GM12878 (cell line): Measurements from ENCODE around the gene DEFB114. TPM values are rescaled to one million over a fixed set of nuclear protein-coding genes. Genes with fewer than 3 reads are reported as not detected.

Experiments used
- ATAC-seq: fragments of 200-7000 bp; cut with Tn5 transposase; 3 replicates; pipeline ENCODE4 v1.9.1; 2020; ENCODE audit warnings: mild to moderate bottlenecking, moderate library complexity
- BruUV-seq: library from RNA; stranded (reverse); fragments of 400-500 nt; replicated peaks from 2 replicates; lab custom pipeline; 2021; lab: Mats Ljungman, UMichigan
- CTCF ChIA-PET: fragments of 300-600 bp; sonication (Branson Sonifier 250); formaldehyde crosslinking; extraction: SDS; loops from one replicate; lab custom pipeline; 2021; ENCODE audit warnings: inconsistent platforms; lab: Yijun Ruan, JAX
- POLR2A ChIA-PET: fragments of 350-600 bp; formaldehyde crosslinking; extraction: SDS; loops from one replicate; lab custom pipeline; 2021; ENCODE audit warnings: inconsistent platforms; lab: Charles Lee
- RAD21 ChIA-PET: fragments of 300-600 bp; sonication (Branson Sonifier 250); formaldehyde crosslinking; loops from one replicate; lab custom pipeline; 2023; ENCODE audit warnings: antibody characterized with exemption; ENCODE audit not compliant: unreplicated experiment; lab: Charles Lee
- SMC1A ChIA-PET: fragments of 300-600 bp; sonication (Branson Sonifier 250); formaldehyde crosslinking; loops from one replicate; lab custom pipeline; 2023; ENCODE audit not compliant: unreplicated experiment, uncharacterized antibody; lab: Charles Lee
- DNase-seq: peaks from one replicate; pipeline ENCODE4 v3.0.0-alpha.2; 2011; ENCODE audit warnings: low read depth, low spot score
- FAIRE-seq: peaks from 3 replicates; lab custom pipeline; 2011; peaks lifted over from hg19 to GRCh38; lab: Jason Lieb, UNC
- H2AFZ ChIP-seq: 2 replicates; pipeline ENCODE4 v1.6.0; 2011; ENCODE audit warnings: low read depth, low read length, control low read depth; ENCODE audit not compliant: control insufficient read depth
- H3K27ac ChIP-seq: 2 replicates; pipeline ENCODE4 v1.5.1; 2011; ENCODE audit warnings: control low read depth; ENCODE audit not compliant: control insufficient read depth, insufficient read depth
- H3K27me3 ChIP-seq, 2 experiments: replicated peaks in 1 of 2; 2 replicates each; pipeline versions ENCODE4 v1.6.0 to v1.6.1; 2011; ENCODE audit warnings: low read length in 1 of 2; ENCODE audit not compliant: control insufficient read depth in 2 of 2, insufficient read depth in 2 of 2
- H3K36me3 ChIP-seq, 2 experiments: 2 replicates each; pipeline ENCODE4 v1.5.1; 2011; ENCODE audit warnings: low read length in 1 of 2; ENCODE audit not compliant: control insufficient read depth in 2 of 2, insufficient read depth in 2 of 2
- H3K4me1 ChIP-seq: 2 replicates; pipeline ENCODE4 v1.6.1; 2011; ENCODE audit warnings: mild to moderate bottlenecking, low read length, moderate library complexity, mixed read lengths; ENCODE audit not compliant: control insufficient read depth, insufficient read depth
- H3K4me2 ChIP-seq: 2 replicates; pipeline ENCODE4 v1.6.0; 2011; ENCODE audit warnings: control low read depth; ENCODE audit not compliant: control insufficient read depth, insufficient read depth
- H3K4me3 ChIP-seq: fragments of 200-600 bp; sonication (generic); 2 replicates; pipeline ENCODE4 v1.5.1; 2016
- H3K79me2 ChIP-seq: 2 replicates; pipeline ENCODE4 v1.6.0; 2011; ENCODE audit warnings: low read length; ENCODE audit not compliant: control insufficient read depth, insufficient read depth
- H3K9ac ChIP-seq: 2 replicates; pipeline ENCODE4 v1.8.0; 2011; ENCODE audit warnings: low read length, control low read depth, mixed read lengths; ENCODE audit not compliant: control insufficient read depth, insufficient read depth
- H3K9me3 ChIP-seq: replicated peaks from 3 replicates; pipeline ENCODE4 v1.5.1; 2011; ENCODE audit warnings: mild to moderate bottlenecking, low read length; ENCODE audit not compliant: control insufficient read depth, insufficient read depth
- H4K20me1 ChIP-seq: 2 replicates; pipeline ENCODE4 v1.6.0; 2011; ENCODE audit not compliant: control insufficient read depth, insufficient read depth
- ATF7 ChIP-seq: fragments of 450-650 bp; IDR thresholded peaks from 2 replicates; pipeline ENCODE4 v1.6.1; 2016; ENCODE audit warnings: low read depth, mild to moderate bottlenecking
- DPF2 ChIP-seq: fragments of 450-650 bp; IDR thresholded peaks from 2 replicates; pipeline ENCODE4 v1.6.1; 2017; ENCODE audit warnings: mild to moderate bottlenecking
- GATAD2B ChIP-seq: fragments of 450-650 bp; conservative IDR thresholded peaks from 2 replicates; pipeline ENCODE4 v1.6.1; 2017; ENCODE audit warnings: low read depth, mild to moderate bottlenecking, moderate library complexity
- LARP7 ChIP-seq: fragments of 450-650 bp; IDR thresholded peaks from 2 replicates; pipeline ENCODE4 v1.6.1; 2017; ENCODE audit warnings: mild to moderate bottlenecking
- SMAD5 ChIP-seq: IDR thresholded peaks from 2 replicates; pipeline ENCODE4 v1.6.1; 2016; ENCODE audit warnings: antibody characterized with exemption, low read depth
- SMARCA5 ChIP-seq: fragments of 450-650 bp; IDR thresholded peaks from 2 replicates; pipeline ENCODE4 v1.6.1; 2017; ENCODE audit warnings: mild to moderate bottlenecking
- SP1 ChIP-seq: IDR thresholded peaks from one replicate; pipeline ENCODE4 v1.6.1; 2011; ENCODE audit warnings: low read depth, low read length
- ZSCAN29 ChIP-seq: fragments of 450-650 bp; IDR thresholded peaks from 2 replicates; pipeline ENCODE4 v1.6.1; 2017; ENCODE audit warnings: mild to moderate bottlenecking, moderate library complexity
- WGBS: methylation state at CpG from one replicate; pipeline ENCODE4 v1.1.6; 2016; ENCODE audit warnings: low lambda C conversion rate; ENCODE audit not compliant: insufficient replicate concordance, insufficient coverage; ENCODE audit errors: missing lambda C conversion rate; 5-methylcytosine and 5-hydroxymethylcytosine counted together
- in situ Hi-C: fragments of 300-500 bp; cut with MboI; formaldehyde crosslinking; loops from 9 replicates; pipeline ENCODE4 v1.14.3; 2018; ENCODE audit warnings: mixed read lengths
- intact Hi-C: fragments of 100-400 bp; cut with micrococcal nuclease; formaldehyde crosslinking; loops from one replicate; pipeline ENCODE4 v1.14.2; 2022; ENCODE audit not compliant: unreplicated experiment
- polyA plus RNA-seq, 11 experiments: library from polyadenylated mRNA; depleted of rRNA in 4 of 11; unstranded in 6 of 11; stranded (reverse) in 5 of 11; fragments of >200 nt; fragmentation: Nextera tagmentation in 4 of 11; fragmentation: Illumina TruSeq in 1 of 11; extraction: Ambion mirVana in 4 of 11; extraction: Trizol in 1 of 11; gene quantifications; 1 replicate in 1 of 11; 2 replicates in 10 of 11; pipeline versions ENCODE4 v1.2.1 to v1.2.3, GENCODE V29; 2011 to 2016; ENCODE audit warnings: inconsistent platforms in 2 of 11, missing spikeins in 2 of 11, low read depth in 1 of 11
- total RNA-seq, 4 experiments: library from RNA; depleted of rRNA in 3 of 4; stranded (reverse); fragments of >200 nt in 3 of 4; fragmentation: Illumina TruSeq in 1 of 4; extraction: Trizol in 1 of 4; gene quantifications; 2 replicates each; pipeline versions ENCODE4 v1.2.1 to v1.2.3, GENCODE V29; 2013 to 2021
- TF ChIP-seq, protein P1 (sequence below): fragments of 450-650 bp; IDR thresholded peaks from 2 replicates; pipeline ENCODE4 v1.6.1; 2017; ENCODE audit warnings: low read depth, mild to moderate bottlenecking, moderate library complexity
- TF ChIP-seq, protein P2 (sequence below), 3 experiments: IDR thresholded peaks in 2 of 3; conservative IDR thresholded peaks in 1 of 3; 2 replicates each; pipeline ENCODE4 v1.5.1; 2011; ENCODE audit warnings: low read depth in 3 of 3, low read length in 3 of 3, mild to moderate bottlenecking in 3 of 3, control low read depth in 2 of 3, moderate library complexity in 2 of 3, inconsistent platforms in 1 of 3, mixed read lengths in 1 of 3; ENCODE audit not compliant: control insufficient read depth in 2 of 3, insufficient read depth in 1 of 3; ENCODE audit errors: extremely low read depth in 1 of 3
- TF ChIP-seq, protein P3 (sequence below): IDR thresholded peaks from 2 replicates; pipeline ENCODE4 v1.6.1; 2012; ENCODE audit warnings: improper control_type of control experiment, low read depth, low read length; ENCODE audit not compliant: insufficient replicate concordance
- TF ChIP-seq, protein P4 (sequence below): IDR thresholded peaks from 2 replicates; pipeline ENCODE4 v1.6.1; 2011; ENCODE audit warnings: borderline replicate concordance, low read depth, mild to moderate bottlenecking, moderate library complexity, mixed read lengths, low read length; ENCODE audit not compliant: insufficient read depth; ENCODE audit errors: extremely low read length
- TF ChIP-seq, protein P5 (sequence below): IDR thresholded peaks from 2 replicates; pipeline ENCODE4 v1.6.1; 2011; ENCODE audit warnings: low read depth, low read length, improper control_type of control experiment, borderline replicate concordance

The DEFB114 gene
- total and polyA plus RNA-seq, 10 of the 15 experiments (the other 5 are each of a cell fraction or from before 2014, with no cell fraction given), result not detected

DNA sequence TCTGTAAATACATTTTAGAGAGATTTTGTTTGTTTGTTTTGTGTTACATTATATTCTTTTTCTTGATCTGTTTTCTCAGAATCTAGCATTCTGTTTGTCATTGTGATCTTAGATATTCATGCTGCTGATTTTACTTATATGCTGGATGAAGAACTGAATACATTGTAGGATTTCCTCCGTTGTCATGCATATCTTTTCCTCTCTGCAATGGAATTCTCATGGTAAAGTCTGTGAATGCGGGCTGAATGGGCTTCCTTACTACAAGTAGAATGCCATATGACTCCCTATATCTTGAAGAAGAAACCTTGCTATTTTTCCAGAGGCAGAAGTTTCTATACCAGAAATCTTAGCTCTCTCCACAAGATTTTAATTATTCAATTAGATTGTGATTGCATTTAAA, 2.4 kb upstream of the DEFB114 start (continued):
- TF ChIP-seq, protein P1, sequence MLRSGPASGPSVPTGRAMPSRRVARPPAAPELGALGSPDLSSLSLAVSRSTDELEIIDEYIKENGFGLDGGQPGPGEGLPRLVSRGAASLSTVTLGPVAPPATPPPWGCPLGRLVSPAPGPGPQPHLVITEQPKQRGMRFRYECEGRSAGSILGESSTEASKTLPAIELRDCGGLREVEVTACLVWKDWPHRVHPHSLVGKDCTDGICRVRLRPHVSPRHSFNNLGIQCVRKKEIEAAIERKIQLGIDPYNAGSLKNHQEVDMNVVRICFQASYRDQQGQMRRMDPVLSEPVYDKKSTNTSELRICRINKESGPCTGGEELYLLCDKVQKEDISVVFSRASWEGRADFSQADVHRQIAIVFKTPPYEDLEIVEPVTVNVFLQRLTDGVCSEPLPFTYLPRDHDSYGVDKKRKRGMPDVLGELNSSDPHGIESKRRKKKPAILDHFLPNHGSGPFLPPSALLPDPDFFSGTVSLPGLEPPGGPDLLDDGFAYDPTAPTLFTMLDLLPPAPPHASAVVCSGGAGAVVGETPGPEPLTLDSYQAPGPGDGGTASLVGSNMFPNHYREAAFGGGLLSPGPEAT, result no peak

DNA sequence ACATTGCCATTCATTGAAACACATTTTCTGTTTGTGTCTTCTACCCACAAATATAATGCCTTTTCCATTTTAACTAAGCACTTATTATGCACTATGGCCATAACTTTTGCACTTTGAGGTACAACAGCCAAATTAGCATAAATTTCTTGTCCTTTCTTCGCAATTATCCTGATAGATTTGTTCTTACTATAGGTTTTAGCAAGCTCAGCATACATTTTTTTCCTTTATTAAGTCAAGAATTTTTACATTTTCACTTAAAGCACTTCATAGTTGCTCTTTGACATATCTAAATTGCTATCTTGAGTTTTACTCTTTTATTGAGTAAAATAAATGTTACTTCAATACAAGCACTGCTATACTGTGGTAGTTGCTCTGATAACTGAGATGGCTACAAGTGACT, 5.8 kb downstream of the DEFB114 start:
- Histone ChIP-seq H3K27ac (no peak overlapping the region), H3K79me2 (no peaks in the 10 kb centered on the region), H3K9me3 (no peaks in the 10 kb centered on the region), H3K36me3 (no peaks in the 10 kb centered on the region), H4K20me1 (no peaks in the 10 kb centered on the region), H3K27me3 (no peaks in the 10 kb centered on the region), H3K4me1 (no peaks in the 10 kb centered on the region), H2AFZ (no peak overlapping the region), H3K4me3 (no peak overlapping the region), H3K9ac (no peak overlapping the region), H3K4me2 (no peak overlapping the region)
- POLR2A ChIA-PET, result no interaction called here
- intact Hi-C loops, result no loop called here
- CTCF ChIA-PET, result no interaction called here
- ATAC-seq (no peak), DNase-seq (no peak), FAIRE-seq (no peak)
- SMC1A ChIA-PET, result no interaction called here
- in situ Hi-C loops, result no loop called here
- RAD21 ChIA-PET, result no interaction called here
- no TSS peak for BruUV-seq
- 0% methylated on average over 1 of the region's 1 CpG for WGBS
- TF ChIP-seq, protein P2, sequence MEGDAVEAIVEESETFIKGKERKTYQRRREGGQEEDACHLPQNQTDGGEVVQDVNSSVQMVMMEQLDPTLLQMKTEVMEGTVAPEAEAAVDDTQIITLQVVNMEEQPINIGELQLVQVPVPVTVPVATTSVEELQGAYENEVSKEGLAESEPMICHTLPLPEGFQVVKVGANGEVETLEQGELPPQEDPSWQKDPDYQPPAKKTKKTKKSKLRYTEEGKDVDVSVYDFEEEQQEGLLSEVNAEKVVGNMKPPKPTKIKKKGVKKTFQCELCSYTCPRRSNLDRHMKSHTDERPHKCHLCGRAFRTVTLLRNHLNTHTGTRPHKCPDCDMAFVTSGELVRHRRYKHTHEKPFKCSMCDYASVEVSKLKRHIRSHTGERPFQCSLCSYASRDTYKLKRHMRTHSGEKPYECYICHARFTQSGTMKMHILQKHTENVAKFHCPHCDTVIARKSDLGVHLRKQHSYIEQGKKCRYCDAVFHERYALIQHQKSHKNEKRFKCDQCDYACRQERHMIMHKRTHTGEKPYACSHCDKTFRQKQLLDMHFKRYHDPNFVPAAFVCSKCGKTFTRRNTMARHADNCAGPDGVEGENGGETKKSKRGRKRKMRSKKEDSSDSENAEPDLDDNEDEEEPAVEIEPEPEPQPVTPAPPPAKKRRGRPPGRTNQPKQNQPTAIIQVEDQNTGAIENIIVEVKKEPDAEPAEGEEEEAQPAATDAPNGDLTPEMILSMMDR (IDR thresholded peaks at IDR 0.05 in 2 of 3, conservative IDR thresholded peaks at IDR 0.05 in 1 of 3; ENCODE audit: control insufficient read depth in 2 of 3, extremely low read depth in 1 of 3, insufficient read depth in 1 of 3, low read depth in 3 of 3, low read length in 3 of 3), result no peak
- TF ChIP-seq, protein P3, sequence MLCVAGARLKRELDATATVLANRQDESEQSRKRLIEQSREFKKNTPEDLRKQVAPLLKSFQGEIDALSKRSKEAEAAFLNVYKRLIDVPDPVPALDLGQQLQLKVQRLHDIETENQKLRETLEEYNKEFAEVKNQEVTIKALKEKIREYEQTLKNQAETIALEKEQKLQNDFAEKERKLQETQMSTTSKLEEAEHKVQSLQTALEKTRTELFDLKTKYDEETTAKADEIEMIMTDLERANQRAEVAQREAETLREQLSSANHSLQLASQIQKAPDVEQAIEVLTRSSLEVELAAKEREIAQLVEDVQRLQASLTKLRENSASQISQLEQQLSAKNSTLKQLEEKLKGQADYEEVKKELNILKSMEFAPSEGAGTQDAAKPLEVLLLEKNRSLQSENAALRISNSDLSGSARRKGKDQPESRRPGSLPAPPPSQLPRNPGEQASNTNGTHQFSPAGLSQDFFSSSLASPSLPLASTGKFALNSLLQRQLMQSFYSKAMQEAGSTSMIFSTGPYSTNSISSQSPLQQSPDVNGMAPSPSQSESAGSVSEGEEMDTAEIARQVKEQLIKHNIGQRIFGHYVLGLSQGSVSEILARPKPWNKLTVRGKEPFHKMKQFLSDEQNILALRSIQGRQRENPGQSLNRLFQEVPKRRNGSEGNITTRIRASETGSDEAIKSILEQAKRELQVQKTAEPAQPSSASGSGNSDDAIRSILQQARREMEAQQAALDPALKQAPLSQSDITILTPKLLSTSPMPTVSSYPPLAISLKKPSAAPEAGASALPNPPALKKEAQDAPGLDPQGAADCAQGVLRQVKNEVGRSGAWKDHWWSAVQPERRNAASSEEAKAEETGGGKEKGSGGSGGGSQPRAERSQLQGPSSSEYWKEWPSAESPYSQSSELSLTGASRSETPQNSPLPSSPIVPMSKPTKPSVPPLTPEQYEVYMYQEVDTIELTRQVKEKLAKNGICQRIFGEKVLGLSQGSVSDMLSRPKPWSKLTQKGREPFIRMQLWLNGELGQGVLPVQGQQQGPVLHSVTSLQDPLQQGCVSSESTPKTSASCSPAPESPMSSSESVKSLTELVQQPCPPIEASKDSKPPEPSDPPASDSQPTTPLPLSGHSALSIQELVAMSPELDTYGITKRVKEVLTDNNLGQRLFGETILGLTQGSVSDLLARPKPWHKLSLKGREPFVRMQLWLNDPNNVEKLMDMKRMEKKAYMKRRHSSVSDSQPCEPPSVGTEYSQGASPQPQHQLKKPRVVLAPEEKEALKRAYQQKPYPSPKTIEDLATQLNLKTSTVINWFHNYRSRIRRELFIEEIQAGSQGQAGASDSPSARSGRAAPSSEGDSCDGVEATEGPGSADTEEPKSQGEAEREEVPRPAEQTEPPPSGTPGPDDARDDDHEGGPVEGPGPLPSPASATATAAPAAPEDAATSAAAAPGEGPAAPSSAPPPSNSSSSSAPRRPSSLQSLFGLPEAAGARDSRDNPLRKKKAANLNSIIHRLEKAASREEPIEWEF, result no peak
- no peak for TF ChIP-seq DPF2
- no peak for TF ChIP-seq ZSCAN29
- no peak for TF ChIP-seq GATAD2B
- TF ChIP-seq SP1, result no peak
- TF ChIP-seq, protein P4, sequence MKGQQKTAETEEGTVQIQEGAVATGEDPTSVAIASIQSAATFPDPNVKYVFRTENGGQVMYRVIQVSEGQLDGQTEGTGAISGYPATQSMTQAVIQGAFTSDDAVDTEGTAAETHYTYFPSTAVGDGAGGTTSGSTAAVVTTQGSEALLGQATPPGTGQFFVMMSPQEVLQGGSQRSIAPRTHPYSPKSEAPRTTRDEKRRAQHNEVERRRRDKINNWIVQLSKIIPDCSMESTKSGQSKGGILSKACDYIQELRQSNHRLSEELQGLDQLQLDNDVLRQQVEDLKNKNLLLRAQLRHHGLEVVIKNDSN, result no peak
- no peak for TF ChIP-seq ATF7
- no peak for TF ChIP-seq LARP7
- no peak for TF ChIP-seq SMARCA5
- TF ChIP-seq, protein P5, sequence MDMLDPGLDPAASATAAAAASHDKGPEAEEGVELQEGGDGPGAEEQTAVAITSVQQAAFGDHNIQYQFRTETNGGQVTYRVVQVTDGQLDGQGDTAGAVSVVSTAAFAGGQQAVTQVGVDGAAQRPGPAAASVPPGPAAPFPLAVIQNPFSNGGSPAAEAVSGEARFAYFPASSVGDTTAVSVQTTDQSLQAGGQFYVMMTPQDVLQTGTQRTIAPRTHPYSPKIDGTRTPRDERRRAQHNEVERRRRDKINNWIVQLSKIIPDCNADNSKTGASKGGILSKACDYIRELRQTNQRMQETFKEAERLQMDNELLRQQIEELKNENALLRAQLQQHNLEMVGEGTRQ, result no peak
- no peak for TF ChIP-seq SMAD5
